Adrenal gland (tissue), 5 donors: ENCODE data around the gene ANKRD33B.

Source experiments
- POLR2A ChIP-seq, 2 donors: fragments of 450-650 bp; IDR thresholded peaks; one replicate each; pipeline ENCODE4 v1.6.1; 2017; ENCODE audit warnings: antibody characterized with exemption in 2 of 2, mild to moderate bottlenecking in 2 of 2, moderate library complexity in 1 of 2
- TF ChIP-seq, protein P1 (sequence below), 6 experiments: fragments of 450-650 bp in 4 of 6; fragments of 200-600 bp in 2 of 6; sonication (generic) in 1 of 6; IDR thresholded peaks; 1 replicate in 5 of 6; 2 replicates in 1 of 6; pipeline versions ENCODE4 v1.5.1 to v1.8.0; 2016 to 2021; ENCODE audit warnings: antibody characterized with exemption in 6 of 6, mild to moderate bottlenecking in 2 of 6, moderate library complexity in 1 of 6
- donor health status: DM: no; HTN: no; CAD: no.

DNA sequence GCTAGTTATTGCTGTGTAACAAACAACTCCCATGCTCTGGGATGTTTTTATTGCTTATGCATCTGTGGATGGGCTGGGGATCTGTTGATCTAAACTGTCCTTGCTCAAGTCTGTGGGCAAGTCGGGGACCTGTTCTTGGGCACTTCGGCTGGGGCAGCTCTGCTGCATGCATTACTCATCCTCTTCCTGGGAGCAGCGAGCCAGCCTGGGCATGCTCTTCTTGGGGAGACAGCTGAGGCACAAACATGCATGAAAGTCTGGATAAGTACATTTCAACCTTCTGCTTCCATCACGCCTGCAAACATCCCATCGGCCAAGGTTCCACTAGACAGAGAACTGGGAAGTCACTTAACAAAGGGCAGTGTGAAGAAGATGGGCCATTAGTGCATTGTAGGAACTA, 66.3 kb downstream of the ANKRD33B start:
- TF ChIP-seq, protein P1, sequence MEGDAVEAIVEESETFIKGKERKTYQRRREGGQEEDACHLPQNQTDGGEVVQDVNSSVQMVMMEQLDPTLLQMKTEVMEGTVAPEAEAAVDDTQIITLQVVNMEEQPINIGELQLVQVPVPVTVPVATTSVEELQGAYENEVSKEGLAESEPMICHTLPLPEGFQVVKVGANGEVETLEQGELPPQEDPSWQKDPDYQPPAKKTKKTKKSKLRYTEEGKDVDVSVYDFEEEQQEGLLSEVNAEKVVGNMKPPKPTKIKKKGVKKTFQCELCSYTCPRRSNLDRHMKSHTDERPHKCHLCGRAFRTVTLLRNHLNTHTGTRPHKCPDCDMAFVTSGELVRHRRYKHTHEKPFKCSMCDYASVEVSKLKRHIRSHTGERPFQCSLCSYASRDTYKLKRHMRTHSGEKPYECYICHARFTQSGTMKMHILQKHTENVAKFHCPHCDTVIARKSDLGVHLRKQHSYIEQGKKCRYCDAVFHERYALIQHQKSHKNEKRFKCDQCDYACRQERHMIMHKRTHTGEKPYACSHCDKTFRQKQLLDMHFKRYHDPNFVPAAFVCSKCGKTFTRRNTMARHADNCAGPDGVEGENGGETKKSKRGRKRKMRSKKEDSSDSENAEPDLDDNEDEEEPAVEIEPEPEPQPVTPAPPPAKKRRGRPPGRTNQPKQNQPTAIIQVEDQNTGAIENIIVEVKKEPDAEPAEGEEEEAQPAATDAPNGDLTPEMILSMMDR (IDR thresholded peaks at IDR 0.05) = no peak
- TF ChIP-seq POLR2A (IDR thresholded peaks at IDR 0.05) = no peak
